NK-92 treated with Interleukin-12 subunit alpha and Interleukin-12 subunit beta, amount 100 ng/mL, for 24 hours (cell line): ENCODE results near the gene SPAAR.
A peak's percentile ranks its signal among the peaks of the same experiment; 100 is the strongest.

ENCODE experiments used
- DNase-seq: peaks from one replicate; lab custom pipeline; 2025; lab: John Stamatoyannopoulos, UW

The SPAAR gene

DNA sequence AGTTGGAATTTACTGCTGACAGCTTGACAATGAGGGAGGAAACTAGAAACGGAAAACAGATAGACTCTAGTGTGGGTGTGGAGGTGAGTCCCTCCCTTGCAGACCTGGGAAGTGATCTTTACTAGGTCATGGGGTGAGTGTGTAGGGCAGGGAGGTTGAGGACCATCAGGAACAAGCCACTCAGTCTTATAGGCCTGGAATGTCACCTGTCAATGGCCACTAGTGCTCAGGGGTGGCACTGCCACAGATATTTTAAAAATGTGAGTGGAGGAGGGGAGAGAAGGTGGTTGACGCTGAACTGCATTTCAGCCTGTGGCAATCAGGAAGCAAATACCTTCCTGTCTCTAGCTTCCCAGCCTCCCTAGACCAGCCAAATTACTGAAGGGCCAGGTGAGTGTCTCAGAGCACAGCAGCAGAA lies 39.6 kb downstream of the SPAAR start:
- no peak for DNase-seq

DNA sequence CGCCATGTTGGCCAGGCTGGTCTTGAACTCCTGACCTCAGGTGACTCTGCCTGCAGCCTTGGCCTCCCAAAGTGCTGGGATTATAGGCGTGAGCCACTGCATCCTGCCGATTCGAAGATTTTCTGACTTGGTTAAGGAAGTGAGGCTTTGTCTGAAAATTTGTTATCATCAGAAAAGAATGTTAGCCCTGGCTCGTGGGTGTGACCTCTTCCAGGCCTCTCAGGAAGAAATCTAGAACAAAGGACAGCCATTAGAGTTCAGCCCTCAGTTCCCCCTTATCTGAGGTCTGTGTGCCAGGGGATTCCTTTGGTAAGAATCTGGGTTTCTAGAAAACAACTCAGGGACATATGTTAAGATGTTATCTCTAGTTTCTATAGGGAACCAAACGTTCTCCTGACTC lies 42.4 kb downstream of the SPAAR start:
- DNase-seq, result no peak

DNA sequence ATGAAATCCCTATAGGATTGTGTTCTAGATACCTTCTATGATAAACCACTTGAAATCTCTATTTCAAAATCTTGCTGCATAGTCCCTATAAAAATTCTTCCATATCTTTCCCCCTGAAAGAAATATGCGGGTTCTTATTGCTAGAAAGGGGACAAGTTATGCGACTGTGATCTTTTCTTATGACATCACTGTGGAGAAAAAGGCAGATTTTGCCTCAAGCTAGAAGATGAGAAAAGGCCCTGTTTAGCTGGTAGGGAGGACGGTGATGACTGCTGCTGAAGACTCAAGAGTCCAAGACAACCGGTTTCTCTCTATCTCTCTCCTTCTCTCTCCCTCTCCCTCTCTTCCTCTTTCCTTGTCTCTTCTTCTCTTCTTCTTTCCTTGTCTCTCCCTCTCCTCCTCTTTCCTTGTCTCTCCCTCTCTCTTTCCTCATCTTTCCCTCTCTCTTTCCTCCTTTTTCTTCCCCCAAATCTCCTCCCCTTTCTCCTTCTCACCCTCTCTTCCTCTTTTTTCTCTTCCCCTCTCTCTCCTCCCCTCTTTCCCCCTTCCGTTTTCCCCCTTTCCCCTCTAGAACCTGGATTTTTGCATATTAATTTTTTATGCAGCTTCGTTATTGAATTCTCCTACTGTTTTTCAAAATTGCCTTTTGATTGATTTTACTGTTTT lies 43.4 kb downstream of the SPAAR start:
- DNase-seq, result no peak

DNA sequence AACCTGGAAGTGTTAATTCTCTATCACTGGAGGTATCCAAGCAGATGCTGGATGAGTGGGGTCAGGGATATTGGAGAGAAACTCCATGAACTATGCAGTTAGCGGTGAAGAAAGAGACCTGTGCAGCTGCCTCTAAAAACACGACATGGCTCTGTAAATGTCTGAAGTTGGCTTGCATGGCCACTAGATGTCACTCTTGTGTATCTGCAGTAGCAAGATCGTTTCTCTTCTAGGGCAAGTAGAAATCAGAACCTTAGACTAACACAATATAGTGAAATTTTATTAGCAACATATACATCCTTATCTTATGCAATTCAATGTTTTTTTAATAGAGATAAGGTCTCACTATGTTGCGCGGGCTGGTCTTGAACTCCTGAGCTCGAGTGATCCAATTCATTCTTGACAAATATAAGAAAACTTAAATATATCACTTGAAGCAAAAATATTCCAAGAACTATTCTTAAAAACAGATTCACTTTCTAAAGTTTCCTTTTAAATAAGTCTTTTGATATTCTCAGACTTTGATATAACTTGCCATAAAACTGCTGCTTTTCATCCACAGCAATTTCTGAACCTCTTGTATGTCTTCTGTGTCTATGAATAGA lies 45.8 kb downstream of the SPAAR start:
- DNase-seq, result peak; percentile 9

DNA sequence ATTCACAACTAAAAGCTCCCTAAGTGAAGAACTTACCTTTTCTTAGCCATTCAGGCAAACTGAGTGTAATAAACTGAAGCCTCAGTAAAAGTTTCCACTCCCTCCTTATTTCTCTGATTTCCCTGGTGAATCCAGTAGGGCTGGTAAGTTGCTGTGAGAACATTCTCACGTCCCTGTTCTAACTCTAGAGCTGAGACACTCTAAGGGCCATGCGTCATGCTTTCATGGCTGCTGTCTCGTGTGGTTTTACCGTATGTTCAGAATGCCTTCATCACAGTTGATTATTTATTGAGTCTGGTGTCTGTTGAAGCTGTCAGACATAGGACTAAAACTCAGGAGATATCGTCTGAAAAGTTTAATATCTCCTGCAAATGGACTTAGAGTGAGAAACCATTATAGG lies 47.4 kb downstream of the SPAAR start:
- no peak for DNase-seq

DNA sequence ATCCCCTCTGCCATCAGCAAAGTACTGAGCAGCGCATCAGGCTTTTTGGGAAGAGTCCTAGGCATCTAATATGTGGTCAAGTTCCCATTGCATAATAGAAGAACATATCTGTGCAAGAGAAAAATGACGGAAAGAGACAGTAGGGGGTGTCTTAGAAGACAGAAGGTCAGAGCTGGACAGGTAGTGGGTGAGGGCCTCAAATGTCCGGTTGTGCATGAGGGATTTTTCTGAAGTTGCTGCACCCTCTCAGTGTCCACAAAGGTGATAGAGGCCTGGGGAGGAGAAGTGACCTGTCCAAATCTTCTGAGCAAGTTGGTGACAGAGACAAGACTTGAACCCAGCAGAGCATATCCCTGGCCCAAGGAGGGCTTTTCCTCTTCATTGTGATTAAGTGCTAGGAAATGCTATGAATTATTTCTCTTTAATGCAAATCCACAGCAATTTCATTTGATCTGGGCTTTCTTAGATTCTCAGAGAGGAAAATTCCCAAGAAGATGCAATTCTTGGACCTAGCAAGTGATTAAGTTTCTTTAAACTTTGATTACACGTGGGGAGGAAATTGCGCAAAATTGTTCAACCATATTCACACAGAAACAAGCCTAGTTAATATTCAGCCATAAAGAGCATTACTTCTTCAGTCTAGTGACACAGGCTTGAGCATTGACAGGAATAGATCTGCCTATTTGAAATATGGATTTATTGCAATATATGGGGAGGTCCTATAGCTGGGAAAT lies 49.0 kb downstream of the SPAAR start, which contains the start of gene OR2S2:
TSS of gene OR2S2 (minus strand) at position 51 of the 734 bp plus-strand sequence. CDS start 56 bp downstream, outside the sequence.
- no peak for DNase-seq

DNA sequence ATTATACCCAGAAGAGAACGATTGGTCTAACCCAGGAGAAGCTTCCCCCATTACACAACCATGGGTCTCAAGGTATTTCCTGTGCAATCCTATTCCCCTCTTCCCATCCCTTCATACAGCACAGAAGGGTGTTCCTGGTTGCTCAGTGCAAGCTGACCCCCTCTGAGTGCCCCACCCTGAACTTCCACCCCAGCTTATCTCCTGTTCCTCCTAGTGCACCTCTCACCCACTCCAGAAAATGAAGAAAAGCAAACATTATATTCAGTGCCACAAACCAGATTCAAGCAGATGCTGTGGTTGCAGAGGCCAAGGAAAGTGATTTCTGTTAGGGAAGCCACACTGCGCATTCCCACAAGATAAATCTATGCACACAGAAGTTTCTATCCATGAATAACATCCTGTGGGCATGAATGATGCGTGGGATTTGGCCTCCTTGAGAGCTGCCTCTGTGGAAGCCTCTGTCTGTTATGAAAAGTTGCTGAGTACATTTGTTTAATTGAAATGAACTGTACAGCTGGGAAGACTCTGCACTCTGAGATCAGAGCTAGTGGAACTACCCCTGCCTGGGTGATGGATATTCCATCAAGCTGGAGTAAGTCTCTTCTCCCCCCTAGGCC lies 50.9 kb downstream of the SPAAR start:
- no peak for DNase-seq
